ENCODE data around the gene SYK.

GRCh38 chr9:90939351-90939750, 137.7 kb downstream of the SYK start:
- TF ChIP-seq CTCF (IDR thresholded peaks at IDR 0.05; ENCODE audit: low read depth, low read length) (no peak), MAX (IDR thresholded peaks at IDR 0.05; ENCODE audit: low read depth, low read length) (no peak)

Data from NB4 (cell line).